Measurements from ENCODE around the gene SYT8.

DNA sequence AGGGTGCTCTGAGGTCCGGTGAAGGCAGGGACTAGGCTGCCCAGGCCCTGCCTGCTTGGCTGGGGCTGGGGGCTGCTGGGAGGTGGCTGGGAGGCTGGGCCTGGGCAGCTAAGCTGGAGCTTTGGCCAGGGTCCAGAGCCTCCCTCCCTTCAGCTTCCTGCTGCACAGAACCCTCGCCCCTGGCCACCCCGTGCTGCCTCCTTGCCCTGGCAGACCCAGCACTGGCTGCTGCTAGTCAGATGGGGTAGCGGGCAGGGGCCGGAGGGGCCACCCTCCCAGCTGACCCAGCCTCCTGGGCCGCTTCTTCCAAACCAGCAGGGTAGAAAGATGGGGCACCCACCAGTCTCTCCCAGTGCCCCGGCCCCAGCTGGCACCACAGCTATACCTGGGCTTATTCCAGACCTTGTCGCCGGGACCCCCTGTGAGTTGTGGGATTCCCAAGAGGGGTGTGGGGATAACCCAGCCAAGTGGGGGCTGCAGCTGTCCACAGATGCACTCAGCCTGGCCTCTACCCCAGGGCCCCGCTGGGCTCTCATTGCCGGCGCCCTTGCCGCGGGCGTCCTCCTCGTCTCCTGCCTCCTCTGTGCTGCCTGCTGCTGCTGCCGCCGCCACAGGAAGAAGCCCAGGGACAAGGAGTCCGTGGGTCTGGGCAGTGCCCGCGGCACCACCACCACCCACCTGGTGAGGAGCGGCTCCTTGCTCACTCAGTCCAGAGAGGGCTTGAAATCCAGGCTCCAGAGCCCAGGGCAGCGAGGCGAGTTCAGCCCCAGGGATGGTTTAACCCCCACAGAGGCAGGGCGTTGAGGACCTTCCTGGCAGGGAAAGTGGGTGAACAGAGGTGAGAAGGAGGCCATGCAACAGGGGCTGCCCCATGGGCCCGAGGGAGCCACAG, at the start of gene SYT8:
- TF ChIP-seq, protein P1, sequence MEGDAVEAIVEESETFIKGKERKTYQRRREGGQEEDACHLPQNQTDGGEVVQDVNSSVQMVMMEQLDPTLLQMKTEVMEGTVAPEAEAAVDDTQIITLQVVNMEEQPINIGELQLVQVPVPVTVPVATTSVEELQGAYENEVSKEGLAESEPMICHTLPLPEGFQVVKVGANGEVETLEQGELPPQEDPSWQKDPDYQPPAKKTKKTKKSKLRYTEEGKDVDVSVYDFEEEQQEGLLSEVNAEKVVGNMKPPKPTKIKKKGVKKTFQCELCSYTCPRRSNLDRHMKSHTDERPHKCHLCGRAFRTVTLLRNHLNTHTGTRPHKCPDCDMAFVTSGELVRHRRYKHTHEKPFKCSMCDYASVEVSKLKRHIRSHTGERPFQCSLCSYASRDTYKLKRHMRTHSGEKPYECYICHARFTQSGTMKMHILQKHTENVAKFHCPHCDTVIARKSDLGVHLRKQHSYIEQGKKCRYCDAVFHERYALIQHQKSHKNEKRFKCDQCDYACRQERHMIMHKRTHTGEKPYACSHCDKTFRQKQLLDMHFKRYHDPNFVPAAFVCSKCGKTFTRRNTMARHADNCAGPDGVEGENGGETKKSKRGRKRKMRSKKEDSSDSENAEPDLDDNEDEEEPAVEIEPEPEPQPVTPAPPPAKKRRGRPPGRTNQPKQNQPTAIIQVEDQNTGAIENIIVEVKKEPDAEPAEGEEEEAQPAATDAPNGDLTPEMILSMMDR (IDR thresholded peaks at IDR 0.05), result no peak
- no peak for TF ChIP-seq POLR2A (IDR thresholded peaks at IDR 0.05)
- TF ChIP-seq POLR2AphosphoS5 (IDR thresholded peaks at IDR 0.05), result no peak

Data from prostate gland (tissue), 2 donors.